HG02870 (cell line): ENCODE measurements around the gene EPC2.
A peak's percentile ranks its signal among the peaks of the same experiment; 100 is the strongest.
"Not testable (repeated sequence)": the region's sequence is repeated elsewhere in the genome, so short reads cannot be mapped to it uniquely, and the experiment has no call there.

Experiments used
- ATAC-seq: cut with Tn5 transposase; IDR thresholded peaks from one replicate; pipeline ENCODE4 v1.9.1; 2021; ENCODE audit warnings: mild to moderate bottlenecking, moderate library complexity; ENCODE audit not compliant: unreplicated experiment

The EPC2 gene

DNA sequence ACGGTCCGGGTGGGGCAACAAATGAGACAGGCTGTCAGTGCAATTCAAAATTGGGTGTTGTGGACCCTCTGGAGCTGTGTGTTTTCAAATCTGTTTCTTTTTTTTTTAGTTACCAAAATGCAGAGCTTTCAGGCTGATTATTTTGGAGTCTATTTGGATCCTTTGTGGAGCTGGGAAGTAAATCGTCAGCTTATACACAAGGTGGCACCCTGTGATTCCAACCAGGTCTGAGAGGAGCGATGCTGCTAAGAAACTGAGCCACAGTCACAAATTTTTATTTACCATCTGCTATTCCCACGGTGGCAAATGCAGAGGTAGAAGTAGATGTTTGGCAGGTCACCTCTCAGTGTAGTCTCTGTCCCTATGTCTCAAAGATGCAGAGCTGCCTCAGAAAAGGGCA lies 3.8 kb upstream of the EPC2 start:
- ATAC-seq: no peak

DNA sequence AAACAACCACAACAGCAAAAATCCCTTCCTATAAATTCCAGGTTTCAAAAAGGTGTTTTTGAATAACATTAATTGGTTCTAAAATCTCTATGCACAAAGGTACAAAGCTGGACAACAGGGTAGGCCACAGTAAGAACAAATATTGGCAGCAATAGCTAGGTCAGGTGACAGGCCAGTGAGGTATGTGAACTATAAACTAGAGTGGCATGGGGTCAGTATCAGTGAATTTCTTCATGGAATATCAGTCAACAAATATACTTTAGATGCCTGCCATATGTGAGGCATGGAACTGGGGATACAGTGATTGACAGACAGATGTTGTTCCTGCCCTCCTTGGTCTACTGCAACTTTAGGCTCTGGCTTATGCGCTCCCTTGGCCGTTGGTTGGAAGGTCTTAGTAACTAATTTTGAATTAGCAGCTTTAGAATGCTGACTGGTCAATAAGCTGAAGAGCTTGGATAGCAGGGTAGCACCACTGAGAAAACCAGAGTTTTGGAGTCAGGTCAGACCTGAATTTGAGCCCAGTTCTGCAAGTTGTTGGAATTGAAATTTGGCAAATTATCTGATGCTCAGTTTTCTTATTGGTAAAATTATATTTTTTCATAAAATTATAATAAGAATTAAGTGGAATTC lies 2.3 kb upstream of the EPC2 start:
- ATAC-seq: no peak

DNA sequence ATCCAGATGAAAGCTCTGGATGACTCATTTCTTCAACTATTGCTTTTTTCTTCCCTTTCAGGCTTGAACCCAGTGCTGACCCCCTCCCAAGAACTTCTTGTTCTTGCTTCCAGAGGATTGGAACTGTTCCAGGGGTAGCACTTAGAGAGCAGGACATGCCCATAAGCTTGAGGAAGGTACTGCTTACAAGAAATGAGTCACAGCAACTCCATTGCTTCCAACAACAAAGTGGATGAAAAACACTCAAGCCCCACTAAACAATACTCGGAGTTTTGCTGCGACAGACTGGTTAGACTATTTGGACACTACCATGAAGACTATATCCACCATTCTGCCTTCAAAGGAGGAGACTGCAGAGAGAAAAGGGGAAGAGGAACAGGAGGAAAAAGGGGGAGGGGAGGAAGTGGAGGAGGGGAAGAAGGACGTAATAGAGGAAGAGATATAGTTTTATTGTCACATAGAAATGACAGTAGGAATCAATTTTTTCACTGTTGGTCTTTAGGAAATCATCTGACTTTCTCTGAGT lies 1.6 kb upstream of the EPC2 start:
- ATAC-seq: no peak

DNA sequence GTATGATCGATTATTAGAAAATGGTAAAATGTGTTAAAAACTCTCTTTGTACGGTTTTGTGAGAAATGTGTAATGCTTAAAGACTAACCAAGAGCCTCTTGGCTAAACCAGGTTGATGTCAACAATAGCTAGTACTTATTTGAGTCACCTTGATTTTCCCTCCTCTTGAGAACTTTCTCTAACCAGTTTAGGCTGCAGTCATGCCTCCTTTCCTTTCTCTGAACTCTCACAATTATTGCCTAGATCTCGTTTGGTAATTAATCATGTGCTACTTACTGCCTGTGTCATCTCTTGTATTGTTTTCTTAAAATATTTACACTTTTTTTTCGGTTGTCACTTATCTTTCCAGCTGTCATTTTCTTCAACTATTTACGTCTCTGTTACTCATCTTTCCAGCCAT lies 1.1 kb upstream of the EPC2 start:
- ATAC-seq: peak; percentile 39

DNA sequence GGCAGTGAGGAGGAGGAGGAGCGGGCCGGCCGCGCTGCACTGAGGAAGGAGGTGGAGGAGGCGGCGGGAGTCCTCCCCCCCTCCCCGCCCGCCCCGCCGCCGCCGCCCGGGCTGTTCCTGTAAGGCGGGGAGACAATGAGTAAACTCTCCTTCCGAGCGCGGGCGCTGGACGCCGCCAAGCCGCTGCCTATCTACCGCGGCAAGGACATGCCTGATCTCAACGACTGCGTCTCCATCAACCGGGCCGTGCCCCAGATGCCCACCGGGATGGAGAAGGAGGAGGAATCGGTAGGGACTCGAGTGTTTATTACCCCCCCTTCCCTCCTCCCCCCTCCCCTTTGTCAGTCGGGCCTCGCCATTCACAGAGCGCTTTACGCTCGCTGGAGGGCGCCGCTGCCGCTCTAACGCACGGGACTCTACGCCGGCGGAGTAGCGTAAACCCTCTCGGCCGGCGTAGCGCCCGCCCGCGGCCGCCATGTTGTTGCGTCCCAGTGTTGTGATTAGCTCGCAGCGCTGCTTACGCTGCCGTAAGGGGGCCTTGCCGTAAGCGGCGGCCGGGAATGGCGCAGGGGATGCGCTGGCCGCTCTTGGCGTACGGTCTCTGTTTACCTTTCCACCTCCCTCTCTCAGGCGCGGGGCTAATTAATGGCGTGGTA lies 460 bp downstream of the EPC2 start:
- peak; percentile 38 for ATAC-seq

DNA sequence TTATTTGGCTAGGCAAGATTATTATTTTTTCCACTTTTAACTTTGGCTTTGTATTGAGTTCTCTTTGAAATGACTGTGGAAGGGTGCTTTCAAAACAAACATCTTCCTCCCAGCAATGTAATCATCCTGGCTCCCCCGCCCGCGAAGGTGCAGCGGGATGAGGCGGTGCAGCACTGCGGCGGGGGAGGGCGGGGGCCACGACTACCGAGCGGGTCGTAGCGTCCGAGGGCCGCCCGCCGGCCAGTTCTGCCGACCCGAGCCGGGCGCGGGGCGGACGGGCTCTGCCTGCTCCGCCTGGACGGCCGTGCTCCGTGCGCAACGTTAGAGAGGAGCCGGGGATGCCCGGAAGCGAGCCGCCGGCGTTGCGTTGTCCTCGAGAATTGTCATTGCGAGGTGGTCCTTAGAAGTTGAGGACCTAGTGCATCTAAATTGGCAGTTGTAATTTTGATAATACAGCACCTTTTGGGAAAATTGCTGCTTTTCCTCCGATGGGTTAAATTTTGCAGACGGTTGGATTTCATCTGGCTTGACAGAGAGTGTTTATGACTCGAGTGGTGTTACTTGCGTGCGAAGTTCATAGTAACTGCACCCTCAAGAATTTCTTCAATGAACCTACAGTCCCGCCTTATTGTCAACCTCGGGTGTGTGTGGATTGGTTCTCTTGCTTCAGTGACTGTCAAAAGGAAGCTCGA lies 1.1 kb downstream of the EPC2 start:
- peak; percentile 40 for ATAC-seq

DNA sequence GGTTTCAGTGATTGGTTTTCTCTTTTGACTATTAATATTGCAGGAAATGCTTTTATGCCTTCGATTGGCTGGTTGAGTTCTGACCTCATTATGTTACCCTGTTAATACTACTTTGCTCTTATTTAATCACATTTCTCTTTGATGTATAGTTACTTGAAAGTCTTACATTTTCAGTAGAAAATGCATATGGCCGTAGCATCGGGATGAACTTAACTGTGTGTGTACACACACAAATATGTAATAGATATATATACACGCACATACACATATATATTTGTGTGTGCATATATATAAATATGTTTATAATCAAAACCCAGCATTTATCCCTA lies 1.6 kb downstream of the EPC2 start:
- ATAC-seq: no peak

DNA sequence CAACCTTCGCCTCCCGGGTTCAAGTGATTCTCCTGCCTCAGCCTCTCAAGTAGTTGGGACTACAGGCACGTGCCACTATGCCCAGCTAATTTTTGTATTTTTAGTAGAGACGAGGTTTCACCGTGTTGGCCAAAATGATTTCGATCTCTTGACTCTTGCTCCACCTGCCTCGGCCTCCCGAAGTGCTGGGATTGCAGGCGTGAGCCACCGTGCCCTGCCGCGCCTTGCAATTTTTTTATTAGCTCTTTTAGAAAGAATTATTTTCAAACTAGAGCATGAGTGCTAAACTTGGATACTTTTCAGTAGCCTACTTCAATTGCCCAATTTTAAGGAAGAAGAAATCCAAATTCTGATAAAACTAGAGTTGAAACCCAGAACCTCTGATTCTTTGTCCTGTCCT lies 3.2 kb downstream of the EPC2 start:
- ATAC-seq: not testable (repeated sequence)

DNA sequence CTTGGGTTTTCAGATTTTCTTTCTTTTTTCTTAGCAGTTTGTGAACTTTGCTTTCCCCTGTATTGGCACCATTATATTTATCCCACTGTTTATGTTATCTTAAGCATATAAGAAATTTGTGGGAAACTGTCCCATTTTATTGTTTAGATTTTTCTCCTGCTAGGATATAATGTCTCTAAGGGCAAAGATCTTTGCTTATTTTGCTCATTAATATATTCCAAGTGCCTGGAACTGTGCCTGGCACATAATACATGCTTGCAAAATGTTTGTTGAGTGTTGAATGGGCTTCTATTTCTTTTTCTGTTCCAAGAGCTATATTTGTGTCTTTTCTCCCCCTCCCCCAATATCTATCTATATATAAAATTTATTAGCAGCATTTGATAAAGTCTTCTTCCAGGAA lies 5.4 kb downstream of the EPC2 start:
- ATAC-seq: no peak

DNA sequence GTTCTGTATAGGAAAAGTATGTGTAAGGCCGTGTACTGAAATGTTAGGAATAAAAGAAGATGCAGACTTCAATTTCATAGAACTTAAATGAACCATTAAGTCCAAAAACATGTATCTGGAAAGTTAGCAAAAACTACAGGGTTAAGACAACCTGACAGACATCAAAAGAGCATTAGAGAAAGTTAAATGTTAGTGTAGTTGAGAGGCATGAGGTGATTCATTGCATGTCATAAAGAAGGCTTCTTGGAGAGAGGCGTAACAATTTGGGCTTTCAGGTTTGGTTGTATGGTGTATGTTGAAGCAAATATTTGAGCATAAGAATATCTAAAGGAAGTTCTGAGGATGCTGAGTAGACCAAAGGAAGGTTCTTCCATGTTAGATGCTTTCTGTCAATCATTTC lies 6.3 kb downstream of the EPC2 start:
- no peak for ATAC-seq

DNA sequence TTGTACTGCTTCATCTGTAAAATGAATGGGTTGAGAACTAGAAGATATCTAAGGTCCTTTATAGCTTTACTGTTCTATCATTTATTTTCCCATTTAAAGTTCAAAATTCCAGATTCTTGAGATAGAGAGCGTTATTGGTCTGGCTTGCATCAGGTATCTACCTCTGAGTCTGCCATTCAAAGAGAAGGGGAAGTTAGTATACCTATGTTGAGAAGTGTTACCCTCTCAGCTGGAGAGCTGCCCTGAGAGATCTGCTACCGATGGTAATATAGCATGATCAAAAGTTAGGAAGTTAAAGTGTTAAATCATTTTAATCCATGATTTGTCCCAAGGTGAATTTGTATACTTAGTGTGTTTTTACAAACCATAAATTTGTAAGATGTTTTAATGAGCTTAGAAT lies 7.4 kb downstream of the EPC2 start:
- no peak for ATAC-seq

DNA sequence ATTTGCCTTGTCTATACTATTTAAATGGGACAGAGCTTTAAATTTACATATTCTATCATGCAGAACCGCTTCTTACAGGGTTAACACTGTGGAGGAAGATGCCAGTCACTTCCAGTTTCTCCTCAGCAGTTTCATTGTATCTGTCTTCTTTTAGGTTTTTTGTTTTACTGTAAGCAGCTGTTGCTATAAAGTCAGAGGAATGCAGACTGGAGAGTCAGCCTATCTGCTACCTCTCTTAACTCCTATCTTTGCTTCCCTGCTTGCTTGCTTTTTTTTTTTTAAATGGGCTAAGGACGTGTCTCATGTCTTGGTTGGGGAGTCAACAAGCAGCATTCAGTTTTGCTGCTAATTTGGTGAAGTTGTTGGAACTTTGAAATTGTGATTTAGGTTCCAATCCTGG lies 8.9 kb downstream of the EPC2 start:
- peak; percentile 77 for ATAC-seq

DNA sequence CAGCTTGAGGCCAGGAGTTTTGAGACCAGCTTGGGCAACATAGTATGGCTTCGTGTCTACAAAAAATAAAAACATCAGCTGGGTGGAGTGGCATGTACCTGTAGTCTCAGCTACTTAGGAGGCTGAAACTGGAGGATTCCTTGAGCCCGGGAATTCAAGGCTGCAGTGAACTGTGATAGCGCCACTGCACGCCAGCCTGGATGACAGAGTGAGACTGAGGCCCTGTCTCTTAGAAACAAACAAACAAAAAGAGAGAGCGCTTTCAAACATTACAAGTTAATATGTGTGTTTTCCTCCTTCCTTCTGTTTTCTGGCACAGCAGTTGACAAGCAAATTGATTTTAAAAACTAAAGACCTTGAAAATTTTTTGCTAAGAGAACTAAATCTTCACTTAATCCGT lies 9.9 kb downstream of the EPC2 start:
- ATAC-seq: no peak

DNA sequence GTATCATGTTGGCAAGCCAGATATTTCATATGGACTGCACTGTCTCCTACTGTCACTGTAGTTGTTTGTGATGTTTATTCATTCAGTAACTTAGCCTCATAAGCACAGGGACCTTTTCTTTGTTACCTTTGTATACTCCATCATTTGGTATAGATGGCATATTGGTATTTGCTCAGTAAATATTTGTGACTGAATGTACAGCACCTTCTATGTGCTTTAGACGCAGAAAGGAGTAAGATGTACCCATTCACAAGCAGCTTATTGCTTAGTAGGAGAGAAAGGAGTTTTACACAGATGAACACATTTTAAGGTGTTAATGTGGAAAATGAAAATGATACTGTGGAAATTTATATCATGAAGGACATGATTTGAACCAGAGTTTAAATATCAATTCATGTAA lies 12.0 kb downstream of the EPC2 start:
- no peak for ATAC-seq

DNA sequence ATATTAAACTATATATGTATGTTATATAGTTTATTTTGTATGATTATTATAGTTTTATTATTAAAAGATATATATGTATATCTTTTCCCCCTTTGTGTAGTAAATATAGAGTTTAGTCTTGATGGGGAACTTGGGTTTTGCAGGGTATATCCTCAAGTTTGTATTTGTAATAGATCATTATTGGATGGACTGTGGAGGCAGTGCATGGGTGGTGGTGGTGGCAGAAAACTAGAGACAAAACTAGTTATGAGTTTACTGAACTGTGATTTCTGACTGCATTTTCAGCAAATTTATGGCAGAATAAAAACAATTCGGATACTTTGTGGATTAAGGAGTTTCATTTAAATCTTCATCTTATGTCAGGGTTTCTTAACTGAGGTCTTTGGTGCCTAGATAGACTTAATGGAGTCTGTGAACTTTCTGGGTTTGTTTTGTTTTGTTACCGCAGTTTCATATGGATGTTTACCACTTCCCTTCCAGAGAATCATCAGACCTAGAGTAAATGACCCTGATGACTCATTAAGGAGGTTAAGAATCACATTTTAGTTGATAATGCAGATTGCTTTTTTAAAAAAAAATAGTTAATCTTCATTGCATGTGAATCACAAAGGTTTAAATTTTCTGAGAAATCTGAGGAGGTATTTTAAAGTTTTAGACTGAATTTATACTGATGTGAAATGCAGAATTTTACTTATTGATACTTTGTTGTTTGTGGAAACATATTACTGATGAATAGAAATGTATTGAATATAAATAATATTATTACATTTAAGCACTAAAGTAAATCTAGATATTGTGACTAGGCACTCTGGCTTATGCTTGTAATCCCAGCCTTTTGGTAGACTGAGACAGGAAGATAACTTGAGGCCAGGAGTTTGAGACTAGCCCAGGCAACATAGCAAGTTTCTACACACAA lies 14.5 kb downstream of the EPC2 start:
- peak; percentile 97 for ATAC-seq

DNA sequence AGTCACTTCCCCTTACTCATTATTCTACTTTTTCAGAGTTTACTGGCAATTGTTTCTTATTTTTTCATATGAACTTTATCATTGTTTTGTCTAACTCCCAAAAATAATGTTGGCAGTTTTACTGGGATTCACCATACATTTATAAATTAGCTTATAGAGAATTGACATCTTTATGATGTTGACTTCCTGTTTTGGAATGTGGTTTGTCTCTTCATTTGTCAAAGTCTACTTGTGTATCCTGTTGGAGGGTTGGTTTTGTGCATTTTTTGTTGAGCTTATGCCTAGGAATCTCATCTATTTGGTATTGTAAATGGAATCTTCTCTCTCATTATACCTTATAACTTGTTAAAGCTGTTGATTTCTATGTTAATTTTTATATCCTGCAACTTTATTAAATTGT lies 16.4 kb downstream of the EPC2 start:
- no peak for ATAC-seq

DNA sequence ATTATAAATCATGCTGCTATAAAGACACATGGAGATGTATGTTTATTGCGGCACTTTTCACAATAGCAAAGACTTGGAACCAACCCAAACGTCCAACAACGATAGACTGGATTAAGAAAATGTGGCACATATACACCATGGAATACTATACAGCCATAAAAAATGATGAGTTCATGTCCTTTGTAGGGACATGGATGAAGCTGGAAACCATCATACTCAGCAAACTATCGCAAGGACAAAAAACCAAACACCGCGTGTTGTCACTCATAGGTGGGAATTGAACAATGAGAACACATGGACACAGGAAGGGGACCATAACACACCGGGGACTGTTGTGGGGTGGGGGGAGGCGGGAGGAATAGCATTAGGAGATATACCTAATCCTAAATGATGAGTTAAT lies 17.8 kb downstream of the EPC2 start:
- not testable (repeated sequence) for ATAC-seq

DNA sequence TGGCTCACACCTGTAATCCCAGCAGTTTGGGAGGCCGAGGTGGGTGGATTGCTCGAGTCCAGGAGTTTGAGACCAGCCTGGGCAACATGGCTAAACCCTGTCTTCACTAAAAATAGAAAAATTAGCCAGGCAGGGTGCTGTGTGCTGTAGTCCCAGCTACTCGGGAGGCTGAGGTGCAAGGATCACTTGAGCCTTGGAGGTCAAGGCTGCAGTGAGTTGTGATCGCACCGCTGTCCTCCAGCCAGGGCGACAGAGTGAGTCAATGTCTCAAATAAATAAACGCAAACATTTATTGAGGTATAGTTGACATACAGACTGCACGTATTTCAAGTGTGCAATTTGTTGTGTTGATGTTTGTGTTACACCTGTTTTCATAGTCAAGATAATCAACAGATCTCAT lies 19.7 kb downstream of the EPC2 start:
- no peak for ATAC-seq

DNA sequence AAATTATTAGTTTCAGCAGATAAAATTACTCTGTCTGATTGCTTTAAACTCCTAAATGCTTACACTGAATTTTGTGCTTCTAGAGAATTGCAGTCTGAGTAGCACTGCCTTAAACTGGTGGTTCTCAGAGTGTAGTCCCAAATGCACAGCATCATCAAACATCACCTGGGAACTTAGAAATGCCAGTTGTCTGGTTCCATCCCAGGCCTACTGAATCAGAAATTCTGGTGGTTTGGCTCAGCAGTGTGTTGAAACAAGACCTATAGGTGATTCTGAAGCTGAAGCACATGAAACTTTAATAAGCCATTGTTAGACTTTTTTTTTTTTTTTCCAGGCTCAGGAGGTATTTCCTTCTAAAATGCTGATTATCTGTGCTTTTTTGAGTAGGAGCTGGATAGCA lies 22.0 kb downstream of the EPC2 start:
- ATAC-seq: no peak

DNA sequence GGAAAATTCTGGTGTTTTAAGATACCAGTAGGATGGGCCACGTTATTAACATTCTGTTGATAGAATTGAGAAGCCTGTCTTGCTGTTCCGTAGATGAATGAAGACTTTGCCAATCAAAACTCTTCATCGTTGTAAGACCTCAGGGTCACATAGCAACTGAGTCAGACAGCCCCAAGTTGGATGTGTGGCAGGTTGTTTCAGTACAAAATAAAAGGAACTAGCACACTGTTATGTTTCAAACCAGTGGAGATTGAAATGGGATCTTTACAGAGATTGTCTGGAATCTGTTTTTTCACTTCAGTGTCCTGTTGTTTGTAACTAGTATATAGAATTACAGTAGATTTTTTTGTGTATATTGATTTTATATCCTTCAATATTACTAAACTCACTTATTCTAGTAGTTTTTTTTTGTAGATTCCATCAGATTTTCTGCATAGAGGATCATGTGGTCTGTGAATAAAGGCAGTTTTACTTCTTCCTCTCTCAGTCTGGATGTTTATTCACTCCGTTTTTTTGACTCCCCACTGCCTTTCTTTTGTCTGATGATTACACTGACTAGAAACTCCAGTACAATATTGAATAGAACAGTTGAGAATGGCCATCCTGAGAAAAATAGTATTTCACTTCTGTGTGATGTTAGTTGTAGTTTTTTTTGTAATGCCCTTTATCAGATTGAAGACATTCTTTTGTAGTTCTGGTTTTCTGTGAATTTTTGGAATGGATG lies 22.7 kb downstream of the EPC2 start:
- ATAC-seq: no peak

DNA sequence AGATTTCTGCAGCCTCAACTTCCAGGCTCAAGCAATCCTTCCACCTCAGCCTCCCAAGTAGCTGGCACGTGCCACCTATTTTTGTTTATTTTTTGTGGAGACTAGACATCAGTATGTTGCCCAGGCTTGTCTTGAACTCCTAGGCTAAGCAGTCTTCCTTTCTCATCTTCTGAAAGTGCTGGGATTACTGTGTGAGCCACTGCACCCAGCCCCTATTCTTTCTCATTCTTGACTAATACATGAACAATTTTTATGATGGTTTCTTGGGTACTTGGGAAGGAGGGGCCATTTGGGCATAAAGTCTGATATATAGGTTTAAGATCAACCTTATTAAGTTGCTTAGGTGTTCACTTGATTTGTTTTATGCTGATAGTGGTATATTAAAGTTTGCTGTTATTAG lies 26.2 kb downstream of the EPC2 start:
- ATAC-seq: no peak
